ENCODE data around the gene MICAL2. TPM values are rescaled to one million over a fixed set of nuclear protein-coding genes. Genes with fewer than 3 reads are reported as not detected.
A peak's percentile ranks its signal among the peaks of the same experiment; 100 is the strongest.

The MICAL2 gene
- total RNA-seq, 2 donors from 2014 or later = 151 to 231 TPM

- no peak for DNase-seq (ENCODE audit: low spot score)
- intact Hi-C loops (cut with DNase I) = no loop called here
Observed at GRCh38 chr11:12075291-12075690, 35.1 kb upstream of the MICAL2 start.

GRCh38 chr11:12075822-12076821 lies 34.3 kb upstream of the MICAL2 start:
- intact Hi-C loops (cut with DNase I) = no loop called here
- peak; percentile 86 for DNase-seq (ENCODE audit: low spot score)

- intact Hi-C loops (cut with DNase I) = no loop called here
Observed at GRCh38 chr11:12076840-12077534, 33.4 kb upstream of the MICAL2 start.

GRCh38 chr11:12077535-12078280 lies 32.7 kb upstream of the MICAL2 start:
- intact Hi-C loops (cut with DNase I) = no loop called here
- DNase-seq (ENCODE audit: low spot score) = no peak

More at GRCh38 chr11:12076840-12077534, 33.4 kb upstream of the MICAL2 start:
- no peak for DNase-seq (ENCODE audit: low spot score)

GRCh38 chr11:12079726-12080556 lies 30.4 kb upstream of the MICAL2 start:
- DNase-seq (ENCODE audit: low spot score) = peak; percentile 94
- intact Hi-C loops (cut with DNase I) = no loop called here

- intact Hi-C loops (cut with DNase I) = no loop called here
- no peak for DNase-seq (ENCODE audit: low spot score)
Observed at GRCh38 chr11:12083380-12083779, 27.0 kb upstream of the MICAL2 start.

- no peak for DNase-seq (ENCODE audit: low spot score)
- intact Hi-C loops (cut with DNase I) = no loop called here
Observed at GRCh38 chr11:12084256-12084655, 26.1 kb upstream of the MICAL2 start.

- no peak for DNase-seq (ENCODE audit: low spot score)
- intact Hi-C loops (cut with DNase I) = loop anchor here in 1 of 2 donors (5.0 kb wide), 1 partner anchor 38 kb away; no protein-coding TSS in a partner anchor
Observed at GRCh38 chr11:12085371-12086251, 24.8 kb upstream of the MICAL2 start.

GRCh38 chr11:12086271-12087074 lies 23.9 kb upstream of the MICAL2 start:
- peak; percentile 90 for DNase-seq (ENCODE audit: low spot score)
- intact Hi-C loops (cut with DNase I) = loop anchor here in 1 of 2 donors (5.0 kb wide), 1 partner anchor 39 kb away; no protein-coding TSS in a partner anchor

GRCh38 chr11:12087075-12088004 lies 23.1 kb upstream of the MICAL2 start:
- intact Hi-C loops (cut with DNase I) = loop anchor here in 1 of 2 donors (5.0 kb wide), 1 partner anchor 40 kb away; no protein-coding TSS in a partner anchor
- DNase-seq (ENCODE audit: low spot score) = no peak

GRCh38 chr11:12088047-12088481 lies 22.3 kb upstream of the MICAL2 start:
- DNase-seq (ENCODE audit: low spot score) = no peak
- intact Hi-C loops (cut with DNase I) = loop anchor here in 1 of 2 donors (5.0 kb wide), 1 partner anchor 41 kb away; no protein-coding TSS in a partner anchor

- intact Hi-C loops (cut with DNase I) = loop anchor here in 1 of 2 donors (5.0 kb wide), 1 partner anchor 41 kb away; no protein-coding TSS in a partner anchor
- no peak for DNase-seq (ENCODE audit: low spot score)
Observed at GRCh38 chr11:12088531-12088930, 21.9 kb upstream of the MICAL2 start.

- DNase-seq (ENCODE audit: low spot score) = no peak
- intact Hi-C loops (cut with DNase I) = loop anchor here in 1 of 2 donors (5.0 kb wide), 1 partner anchor 42 kb away; no protein-coding TSS in a partner anchor
Observed at GRCh38 chr11:12089041-12089440, 21.3 kb upstream of the MICAL2 start.

- DNase-seq (ENCODE audit: low spot score) = no peak
- intact Hi-C loops (cut with DNase I) = loop anchor here in 1 of 2 donors (5.0 kb wide), 1 partner anchor 42 kb away; no protein-coding TSS in a partner anchor
Observed at GRCh38 chr11:12089473-12089872, 20.9 kb upstream of the MICAL2 start.

- intact Hi-C loops (cut with DNase I) = loop anchor here in 1 of 2 donors (10.0 kb wide), 1 partner anchor 185 kb away; no protein-coding TSS in a partner anchor
- no peak for DNase-seq (ENCODE audit: low spot score)
Observed at GRCh38 chr11:12090061-12090591, 20.3 kb upstream of the MICAL2 start.

Measured in posterior vena cava (tissue), 2 donors.